ENCODE measurements around the gene KATNIP.

- no peak for TF ChIP-seq CTCF (IDR thresholded peaks at IDR 0.05)
- TF ChIP-seq POLR2A (IDR thresholded peaks at IDR 0.05), result no peak
Observed at GRCh38 chr16:27534256-27534655, 15.7 kb upstream of the KATNIP start.

All from heart left ventricle (tissue), 13 donors.